AG04450 (cell line): ENCODE measurements around the gene SRPX2. TPM values are rescaled to one million over a fixed set of nuclear protein-coding genes. Genes with fewer than 3 reads are reported as not detected.

Experiments used
- CTCF ChIA-PET: fragments of 300-600, 350-600 bp; formaldehyde crosslinking; extraction: SDS; loops from one replicate; lab custom pipeline; 2022; ENCODE audit warnings: antibody characterized with exemption, inconsistent platforms; lab: Charles Lee
- POLR2A ChIA-PET: fragments of 350-600 bp; formaldehyde crosslinking; extraction: SDS; loops from one replicate; lab custom pipeline; 2021; ENCODE audit warnings: antibody characterized with exemption, inconsistent platforms; lab: Yijun Ruan, JAX
- DNase-seq: peaks from one replicate; pipeline ENCODE4 v3.0.0-alpha.2; 2011; ENCODE audit warnings: low read depth, low spot score
- H3K27ac ChIP-seq: one replicate; pipeline ENCODE4 v1.5.1; 2012; ENCODE audit warnings: low read depth, low read length, control low read depth
- H3K27me3 ChIP-seq: one replicate; pipeline ENCODE4 v1.6.0; 2012; ENCODE audit warnings: low read length; ENCODE audit not compliant: control insufficient read depth, insufficient read depth
- H3K4me3 ChIP-seq: 2 replicates; pipeline ENCODE4 v1.5.1; 2011; ENCODE audit warnings: mild to moderate bottlenecking, low read depth, low read length, control low read depth
- H3K9me3 ChIP-seq: 2 replicates; pipeline ENCODE4 v1.5.1; 2012; ENCODE audit warnings: low read length; ENCODE audit not compliant: control insufficient read depth, insufficient read depth
- CTCF ChIP-seq: IDR thresholded peaks from 2 replicates; pipeline ENCODE4 v1.5.1; 2011; ENCODE audit warnings: low read depth, low read length, control low read depth, inconsistent platforms
- polyA plus RNA-seq: library from polyadenylated mRNA; depleted of rRNA; stranded (reverse); fragments of >200 nt; gene quantifications from 2 replicates; pipeline ENCODE4 v1.2.3, GENCODE V29; 2011

The SRPX2 gene
- polyA plus RNA-seq, 1 experiment, result 87.1 TPM

GRCh38 chrX:100677611-100678181, 33.7 kb downstream of the SRPX2 start:
- H3K9me3 ChIP-seq, result no peaks in the 10 kb centered on the region
- no peak for DNase-seq
- H3K27me3 ChIP-seq, result no peaks in the 10 kb centered on the region
- CTCF ChIA-PET, result interaction anchor here (1.3 to 2.3 kb wide), 2 partner anchors 8 to 91 kb away, joined by 8 to 20 read pairs; no protein-coding TSS in a partner anchor
- TF ChIP-seq CTCF, result no peak
- H3K27ac ChIP-seq, result peak overlapping the region; percentile 31
- no peak overlapping the region for H3K4me3 ChIP-seq
- POLR2A ChIA-PET, result no interaction called here

- H3K4me3 ChIP-seq, result no peak overlapping the region
- ChIA-PET POLR2A (interaction anchor here (1.1 kb wide), 1 partner anchor 52 kb away, joined by 5 read pairs; the partner anchor contains the start of gene SYTL4), CTCF (interaction anchor here (1.0 to 3.7 kb wide), 3 partner anchors 9 to 88 kb away, joined by 4 to 17 read pairs (median 16); no protein-coding TSS in a partner anchor)
- no peak for DNase-seq
- no peak for TF ChIP-seq CTCF
- H3K27me3 ChIP-seq, result no peaks in the 10 kb centered on the region
- H3K27ac ChIP-seq, result no peak overlapping the region
- H3K9me3 ChIP-seq, result no peaks in the 10 kb centered on the region
Observed at GRCh38 chrX:100680756-100681155, 36.8 kb downstream of the SRPX2 start.

- no peak overlapping the region for H3K27ac ChIP-seq
- no peak for TF ChIP-seq CTCF
- H3K27me3 ChIP-seq, result no peaks in the 10 kb centered on the region
- DNase-seq, result no peak
- H3K4me3 ChIP-seq, result no peak overlapping the region
- H3K9me3 ChIP-seq, result no peaks in the 10 kb centered on the region
- CTCF ChIA-PET, result interaction anchor here (3.1 to 3.7 kb wide), 2 partner anchors 10 to 87 kb away, joined by 16 to 17 read pairs; no protein-coding TSS in a partner anchor
- POLR2A ChIA-PET, result no interaction called here
Observed at GRCh38 chrX:100681599-100681998, 37.6 kb downstream of the SRPX2 start.

- POLR2A ChIA-PET, result interaction anchor here (0.7 kb wide), 1 partner anchor 12 kb away, joined by 3 read pairs; no protein-coding TSS in a partner anchor
- no peaks in the 10 kb centered on the region for H3K9me3 ChIP-seq
- H3K4me3 ChIP-seq, result no peak overlapping the region
- CTCF ChIA-PET, result interaction anchor here (3.7 to 7.3 kb wide), 2 partner anchors 12 to 84 kb away, joined by 30 to 229 read pairs; no protein-coding TSS in a partner anchor
- TF ChIP-seq CTCF, result no peak
- no peak overlapping the region for H3K27ac ChIP-seq
- no peak for DNase-seq
- H3K27me3 ChIP-seq, result no peaks in the 10 kb centered on the region
Observed at GRCh38 chrX:100682939-100683338, 38.9 kb downstream of the SRPX2 start.

GRCh38 chrX:100685284-100685996, 41.4 kb downstream of the SRPX2 start:
- H3K9me3 ChIP-seq, result no peaks in the 10 kb centered on the region
- DNase-seq, result peak; percentile 37
- H3K27ac ChIP-seq, result no peak overlapping the region
- peak; percentile 83 for TF ChIP-seq CTCF
- CTCF ChIA-PET, result interaction anchor here (0.6 to 7.3 kb wide), 32 partner anchors 8 to 179 kb away, joined by 3 to 229 read pairs (median 4); partner anchors contain the start of gene SYTL4
- no peaks in the 10 kb centered on the region for H3K27me3 ChIP-seq
- POLR2A ChIA-PET, result interaction anchor here (0.8 kb wide), 1 partner anchor 37 kb away, joined by 4 read pairs; no protein-coding TSS in a partner anchor
- H3K4me3 ChIP-seq, result no peak overlapping the region
